ENCODE measurements around the gene CROCC2. TPM values are rescaled to one million over a fixed set of nuclear protein-coding genes. Genes with fewer than 3 reads are reported as not detected.
A peak's percentile ranks its signal among the peaks of the same experiment; 100 is the strongest.
"Not testable (repeated sequence)": the region's sequence is repeated elsewhere in the genome, so short reads cannot be mapped to it uniquely, and the experiment has no call there.

CROCC2 gene
- total and polyA plus RNA-seq, 7 experiments from 2014 or later = 0.22 TPM; not detected in 6

- CTCF ChIA-PET = interaction anchor here (0.6 kb wide), 1 partner anchor 19 kb away, joined by 4 read pairs; no protein-coding TSS in a partner anchor
- POLR2A ChIA-PET = no interaction called here
Observed at GRCh38 chr2:240974771-240975572, 68.8 kb downstream of the CROCC2 start.

DNA sequence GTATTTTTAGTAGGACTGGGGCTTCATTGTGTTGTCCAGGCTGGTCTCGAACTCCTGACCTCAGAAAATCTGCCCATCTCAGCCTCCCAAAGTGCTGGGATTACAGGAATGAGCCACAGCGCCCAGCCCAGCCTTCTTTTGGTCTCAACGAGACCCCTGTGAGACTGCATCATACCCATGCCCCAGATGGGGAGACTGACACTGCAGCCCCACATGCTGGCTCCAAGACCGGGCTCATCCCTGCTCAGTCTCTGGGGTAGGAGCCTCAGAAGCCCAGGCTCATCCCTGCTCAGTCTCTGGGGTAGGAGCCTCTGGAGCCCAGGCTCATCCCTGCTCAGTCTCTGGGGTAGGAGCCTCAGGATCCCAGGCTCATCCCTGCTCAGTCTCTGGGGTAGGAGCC lies 69.8 kb downstream of the CROCC2 start:
- H3K9me3 Mint-ChIP-seq; DNase-seq; H3K27me3 ChIP-seq (ENCODE audit: control insufficient read depth in 2 of 2, insufficient read depth in 2 of 2, low read length in 2 of 2); POLR2A ChIA-PET; H3K4me3 Mint-ChIP-seq; H3K36me3 ChIP-seq (ENCODE audit: control insufficient read depth in 2 of 3, insufficient read depth in 3 of 3, low read length in 3 of 3); intact Hi-C loops (cut with micrococcal nuclease); H3K36me3 Mint-ChIP-seq; ATAC-seq; H3K4me1 ChIP-seq (ENCODE audit: control insufficient read depth in 2 of 2, insufficient read depth in 2 of 2, low read length in 2 of 2); H3K27ac ChIP-seq (ENCODE audit: low read depth, low read length); H3K9me3 ChIP-seq (ENCODE audit: control insufficient read depth in 2 of 3, low read length in 3 of 3); H3K4me3 ChIP-seq (ENCODE audit: low read length): not testable (repeated sequence)
- Mint-ChIP-seq H3K27me3 (peaks cover 0 to 18% (median 12%) of the 10 kb centered on the region in 5 donors), H3K27ac (peak overlapping the region in 1 of 9 donors; percentile 17), H3K4me1 (peaks cover 6 to 21% (median 8%) of the 10 kb centered on the region in 7 donors)
- CTCF ChIA-PET = interaction anchor here (0.6 kb wide), 1 partner anchor 20 kb away, joined by 4 read pairs; no protein-coding TSS in a partner anchor

More at GRCh38 chr2:240974771-240975572, 68.8 kb downstream of the CROCC2 start:
- no peaks in the 10 kb centered on the region for H3K9me3 ChIP-seq (ENCODE audit: control insufficient read depth in 2 of 3, low read length in 3 of 3)
- no peaks in the 10 kb centered on the region for H3K36me3 ChIP-seq (ENCODE audit: control insufficient read depth in 2 of 3, insufficient read depth in 3 of 3, low read length in 3 of 3)
- ATAC-seq (peak; percentile 74), DNase-seq (peak in 3 of 9 donors; percentile 32 to 58 (median 46))
- H3K9me3 Mint-ChIP-seq = peaks cover 0 to 7% (median 0%) of the 10 kb centered on the region in 11 donors
- peak overlapping the region in 7 of 10 donors; percentile 4 to 76 (median 42) for H3K4me3 Mint-ChIP-seq
- no peak overlapping the region for H3K27ac ChIP-seq (ENCODE audit: low read depth, low read length)
- H3K4me1 Mint-ChIP-seq = peaks cover 6 to 25% (median 8%) of the 10 kb centered on the region in 7 donors
- no peak overlapping the region for H3K4me3 ChIP-seq (ENCODE audit: low read length)
- intact Hi-C loops (cut with micrococcal nuclease) = no loop called here
- H3K27me3 Mint-ChIP-seq = peaks cover 0 to 18% (median 12%) of the 10 kb centered on the region in 5 donors
- H3K36me3 Mint-ChIP-seq = peaks cover 0 to 5% (median 0%) of the 10 kb centered on the region in 5 donors
- peak overlapping the region in 7 of 9 donors; percentile 0 to 88 (median 63) for H3K27ac Mint-ChIP-seq
- no peaks in the 10 kb centered on the region for H3K4me1 ChIP-seq (ENCODE audit: control insufficient read depth in 2 of 2, insufficient read depth in 2 of 2, low read length in 2 of 2)
- H3K27me3 ChIP-seq (ENCODE audit: control insufficient read depth in 2 of 2, insufficient read depth in 2 of 2, low read length in 2 of 2) = peaks cover 0 to 3% of the 10 kb centered on the region in 2 donors

DNA sequence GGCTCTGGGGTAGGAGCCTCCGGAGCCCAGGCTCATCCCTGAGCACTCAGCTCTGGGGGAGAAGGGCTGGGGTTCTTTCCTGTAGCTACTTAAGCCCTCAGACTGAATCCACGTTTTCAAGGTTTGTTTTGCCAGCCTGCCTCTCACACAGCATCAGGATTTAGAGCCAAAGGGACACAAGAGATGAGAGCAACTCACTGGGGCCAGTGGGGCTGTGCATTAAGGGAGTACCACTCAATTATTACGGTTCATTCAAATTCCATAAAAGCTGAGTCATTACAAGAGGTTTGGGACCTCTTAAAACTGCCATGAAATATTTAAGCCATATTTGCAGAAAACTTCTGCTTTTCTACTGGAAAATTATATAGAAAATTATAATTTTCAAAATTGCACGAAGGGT lies 75.1 kb downstream of the CROCC2 start:
- Mint-ChIP-seq H3K27ac (no peak overlapping the region), H3K4me1 (peaks cover 0 to 5% (median 2%) of the 10 kb centered on the region in 7 donors), H3K36me3 (no peaks in the 10 kb centered on the region), H3K9me3 (peaks cover 0 to 3% (median 0%) of the 10 kb centered on the region in 11 donors), H3K27me3 (peaks cover 0 to 14% (median 0%) of the 10 kb centered on the region in 5 donors), H3K4me3 (no peak overlapping the region)
- Histone ChIP-seq H3K27me3 (ENCODE audit: control insufficient read depth in 2 of 2, insufficient read depth in 2 of 2, low read length in 2 of 2) (no peaks in the 10 kb centered on the region), H3K4me3 (ENCODE audit: low read length) (no peak overlapping the region), H3K4me1 (ENCODE audit: control insufficient read depth in 2 of 2, insufficient read depth in 2 of 2, low read length in 2 of 2) (no peaks in the 10 kb centered on the region), H3K36me3 (ENCODE audit: control insufficient read depth in 2 of 3, insufficient read depth in 3 of 3, low read length in 3 of 3) (no peaks in the 10 kb centered on the region), H3K27ac (ENCODE audit: low read depth, low read length) (no peak overlapping the region), H3K9me3 (ENCODE audit: control insufficient read depth in 2 of 3, low read length in 3 of 3) (no peaks in the 10 kb centered on the region)
- ATAC-seq (no peak), DNase-seq (no peak)
- intact Hi-C loops (cut with micrococcal nuclease) = loop anchor here in 1 of 2 donors (5.0 kb wide), 3 partner anchors 81 to 171 kb away; partner anchors contain the start of gene PPP1R7
- ChIA-PET POLR2A (no interaction called here), CTCF (no interaction called here)

- H3K27ac ChIP-seq (ENCODE audit: low read depth, low read length) = no peak overlapping the region
- ChIA-PET POLR2A (no interaction called here), CTCF (interaction anchor here (1.5 kb wide), 1 partner anchor 27 kb away, joined by 5 read pairs; no protein-coding TSS in a partner anchor)
- no peak overlapping the region for H3K4me3 ChIP-seq (ENCODE audit: low read length)
- peaks cover 0 to 3% (median 0%) of the 10 kb centered on the region in 11 donors for H3K9me3 Mint-ChIP-seq
- H3K9me3 ChIP-seq (ENCODE audit: control insufficient read depth in 2 of 3, low read length in 3 of 3) = no peaks in the 10 kb centered on the region
- H3K4me1 Mint-ChIP-seq = peaks cover 0 to 5% (median 2%) of the 10 kb centered on the region in 7 donors
- no peak overlapping the region for H3K27ac Mint-ChIP-seq
- ATAC-seq (no peak), DNase-seq (peak in 1 of 9 donors; percentile 6)
- peaks cover 0 to 14% (median 0%) of the 10 kb centered on the region in 5 donors for H3K27me3 Mint-ChIP-seq
- intact Hi-C loops (cut with micrococcal nuclease) = loop anchor here (2.0 to 5.0 kb wide), 4 partner anchors 80 to 170 kb away; partner anchors contain the start of gene PPP1R7 (in 2 of the 2)
- no peak overlapping the region for H3K4me3 Mint-ChIP-seq
- no peaks in the 10 kb centered on the region for H3K36me3 ChIP-seq (ENCODE audit: control insufficient read depth in 2 of 3, insufficient read depth in 3 of 3, low read length in 3 of 3)
- H3K36me3 Mint-ChIP-seq = no peaks in the 10 kb centered on the region
- no peaks in the 10 kb centered on the region for H3K4me1 ChIP-seq (ENCODE audit: control insufficient read depth in 2 of 2, insufficient read depth in 2 of 2, low read length in 2 of 2)
- no peaks in the 10 kb centered on the region for H3K27me3 ChIP-seq (ENCODE audit: control insufficient read depth in 2 of 2, insufficient read depth in 2 of 2, low read length in 2 of 2)
Observed at GRCh38 chr2:240981871-240982800, 76.0 kb downstream of the CROCC2 start.

DNA sequence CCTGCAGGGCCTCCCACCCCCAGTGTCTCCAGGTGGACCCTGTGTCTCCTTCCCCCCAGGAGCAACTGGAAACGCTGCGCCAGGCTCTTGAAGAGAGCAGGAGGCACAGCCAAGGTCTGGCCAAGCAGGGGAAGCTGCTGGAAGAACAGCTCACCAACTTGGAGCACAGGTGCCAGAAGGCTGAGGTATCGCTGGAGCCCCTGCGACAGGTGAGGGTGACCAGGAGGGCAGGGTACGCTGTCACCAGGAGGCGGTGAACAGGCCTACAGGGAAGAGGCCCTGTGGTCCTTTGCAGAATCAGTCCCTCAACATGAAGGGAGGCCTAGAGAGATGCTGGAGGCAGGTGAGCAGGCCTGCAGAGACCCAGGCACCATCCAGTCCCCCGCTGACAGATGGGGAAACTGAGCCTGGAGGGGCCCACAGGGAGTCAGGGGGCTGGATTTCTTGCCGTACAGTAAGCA lies 76.7 kb downstream of the CROCC2 start:
- ChIA-PET CTCF (interaction anchor here (0.8 to 1.7 kb wide), 4 partner anchors 27 to 169 kb away, joined by 3 to 7 read pairs (median 4); partner anchors contain the start of genes PASK and PPP1R7), POLR2A (interaction anchor here (1.0 to 1.3 kb wide), 2 partner anchors 97 to 167 kb away, joined by 3 to 5 read pairs; no protein-coding TSS in a partner anchor)
- intact Hi-C loops (cut with micrococcal nuclease) = loop anchor here (2.0 to 5.0 kb wide), 4 partner anchors 79 to 169 kb away; partner anchors contain the start of gene PPP1R7 (in 2 of the 2)
- no peak for ATAC-seq
- Histone ChIP-seq H3K27ac (ENCODE audit: low read depth, low read length) (no peak overlapping the region), H3K36me3 (ENCODE audit: control insufficient read depth in 2 of 3, insufficient read depth in 3 of 3, low read length in 3 of 3) (no peaks in the 10 kb centered on the region), H3K4me1 (ENCODE audit: control insufficient read depth in 2 of 2, insufficient read depth in 2 of 2, low read length in 2 of 2) (no peaks in the 10 kb centered on the region), H3K4me3 (ENCODE audit: low read length) (no peak overlapping the region), H3K27me3 (ENCODE audit: control insufficient read depth in 2 of 2, insufficient read depth in 2 of 2, low read length in 2 of 2) (no peaks in the 10 kb centered on the region), H3K9me3 (ENCODE audit: control insufficient read depth in 2 of 3, low read length in 3 of 3) (no peaks in the 10 kb centered on the region)
- H3K4me1 Mint-ChIP-seq = peaks cover 0 to 5% (median 2%) of the 10 kb centered on the region in 7 donors
- no peak overlapping the region for H3K27ac Mint-ChIP-seq
- H3K36me3 Mint-ChIP-seq = no peaks in the 10 kb centered on the region
- peaks cover 0 to 14% (median 0%) of the 10 kb centered on the region in 5 donors for H3K27me3 Mint-ChIP-seq
- H3K9me3 Mint-ChIP-seq = peaks cover 0 to 3% (median 0%) of the 10 kb centered on the region in 11 donors
- peak in 2 of 9 donors; percentile 4 to 5 for DNase-seq
- H3K4me3 Mint-ChIP-seq = no peak overlapping the region

Data from naive thymus-derived CD4-positive, alpha-beta T cell (primary cell).